HEK293T (cell line): ENCODE measurements around the gene CYP2W1.

ENCODE experiments used
- CTCF ChIA-PET: fragments of 350-600 bp; formaldehyde crosslinking; extraction: SDS; loops from one replicate; lab custom pipeline; 2021; ENCODE audit warnings: antibody characterized with exemption, inconsistent platforms; lab: Yijun Ruan, JAX
- POLR2A ChIA-PET: fragments of 350-600 bp; formaldehyde crosslinking; extraction: SDS; loops from one replicate; lab custom pipeline; 2020; ENCODE audit warnings: antibody characterized with exemption, inconsistent platforms; lab: Yijun Ruan, JAX
- DNase-seq: peaks from one replicate; pipeline ENCODE4 v3.0.0; 2012; ENCODE audit warnings: mixed read lengths; ENCODE audit errors: extremely low spot score
- ARNT ChIP-seq: fragments of 450-650 bp; IDR thresholded peaks from 2 replicates; pipeline ENCODE4 v1.6.1; 2017; ENCODE audit warnings: mild to moderate bottlenecking
- BHLHE40 ChIP-seq: fragments of 450-650 bp; IDR thresholded peaks from 2 replicates; pipeline ENCODE4 v1.6.1; 2016; ENCODE audit warnings: mild to moderate bottlenecking, moderate library complexity, borderline replicate concordance
- CTBP1 ChIP-seq: fragments of 450-650 bp; IDR thresholded peaks from 2 replicates; pipeline ENCODE4 v1.6.1; 2016; ENCODE audit warnings: borderline replicate concordance
- ELF4 ChIP-seq: fragments of 450-650 bp; IDR thresholded peaks from 2 replicates; pipeline ENCODE4 v1.6.1; 2017; ENCODE audit warnings: antibody characterized with exemption
- FOXA1 ChIP-seq: fragments of 450-650 bp; IDR thresholded peaks from 2 replicates; pipeline ENCODE4 v1.6.1; 2016; ENCODE audit warnings: mild to moderate bottlenecking
- FOXK2 ChIP-seq: fragments of 450-650 bp; IDR thresholded peaks from 2 replicates; pipeline ENCODE4 v1.6.1; 2016; ENCODE audit warnings: mild to moderate bottlenecking
- FOXM1 ChIP-seq: fragments of 450-650 bp; IDR thresholded peaks from 2 replicates; pipeline ENCODE4 v1.6.1; 2017; ENCODE audit warnings: mild to moderate bottlenecking, borderline replicate concordance
- HDGF ChIP-seq: fragments of 450-650 bp; IDR thresholded peaks from 2 replicates; pipeline ENCODE4 v1.6.1; 2017; ENCODE audit warnings: antibody characterized with exemption, borderline replicate concordance
- L3MBTL2 ChIP-seq: fragments of 450-650 bp; conservative IDR thresholded peaks from 2 replicates; pipeline ENCODE4 v1.6.1; 2016; ENCODE audit warnings: mild to moderate bottlenecking
- LEF1 ChIP-seq: fragments of 450-650 bp; IDR thresholded peaks from 2 replicates; pipeline ENCODE4 v1.6.1; 2017; ENCODE audit warnings: mild to moderate bottlenecking, borderline replicate concordance
- NFRKB ChIP-seq: fragments of 450-650 bp; IDR thresholded peaks from 2 replicates; pipeline ENCODE4 v1.6.1; 2016; ENCODE audit warnings: mild to moderate bottlenecking, moderate library complexity
- PKNOX1 ChIP-seq: fragments of 450-650 bp; IDR thresholded peaks from 2 replicates; pipeline ENCODE4 v1.6.1; 2016
- SP1 ChIP-seq: fragments of 450-650 bp; IDR thresholded peaks from 2 replicates; pipeline ENCODE4 v1.6.1; 2017
- SUZ12 ChIP-seq: fragments of 450-650 bp; IDR thresholded peaks from 2 replicates; pipeline ENCODE4 v1.6.1; 2016; ENCODE audit warnings: mild to moderate bottlenecking
- TARDBP ChIP-seq: fragments of 450-650 bp; IDR thresholded peaks from 2 replicates; pipeline ENCODE4 v1.6.1; 2016
- ZNF384 ChIP-seq: fragments of 450-650 bp; IDR thresholded peaks from 2 replicates; pipeline ENCODE4 v1.6.1; 2016

The CYP2W1 gene

GRCh38 chr7:973312-973711 is 9.7 kb upstream of the CYP2W1 start:
- POLR2A ChIA-PET: interaction anchor here (0.9 kb wide), 1 partner anchor 20 kb away, joined by 3 read pairs; no protein-coding TSS in a partner anchor
- no peak for DNase-seq
- TF ChIP-seq NFRKB: no peak
- TF ChIP-seq PKNOX1: no peak
- TF ChIP-seq ZNF384: no peak
- TF ChIP-seq BHLHE40: no peak
- TF ChIP-seq SP1: no peak
- TF ChIP-seq SUZ12: no peak
- TF ChIP-seq HDGF: no peak
- TF ChIP-seq L3MBTL2: no peak
- no peak for TF ChIP-seq FOXA1
- no peak for TF ChIP-seq FOXK2
- TF ChIP-seq TARDBP: no peak
- no peak for TF ChIP-seq FOXM1
- no peak for TF ChIP-seq ARNT
- no peak for TF ChIP-seq ELF4
- TF ChIP-seq CTBP1: no peak
- TF ChIP-seq LEF1: no peak
- CTCF ChIA-PET: interaction anchor here (0.7 to 2.8 kb wide), 3 partner anchors 20 to 210 kb away, joined by 3 to 11 read pairs (median 6); no protein-coding TSS in a partner anchor

GRCh38 chr7:974172-974571 is 8.8 kb upstream of the CYP2W1 start:
- POLR2A ChIA-PET: interaction anchor here (0.9 to 1.3 kb wide), 4 partner anchors 14 to 157 kb away, joined by 3 to 4 read pairs (median 3); no protein-coding TSS in a partner anchor

GRCh38 chr7:974820-975681 is 7.9 kb upstream of the CYP2W1 start, which contains the start of gene COX19:
Gene COX19 (minus strand): TSS chr7:975549. CDS start chr7:975509, 40 bp downstream.
- peak; percentile 95 for DNase-seq
- POLR2A ChIA-PET: interaction anchor here (0.7 to 1.4 kb wide), 10 partner anchors 11 to 163 kb away, joined by 3 to 7 read pairs (median 3); a partner anchor contains a TSS
- 0 out of 2 replicates have a peak, but pooled peaks have one; percentile 11 for TF ChIP-seq ELF4
- TF ChIP-seq SUZ12: no peak
- TF ChIP-seq L3MBTL2: 0 out of 2 replicates have a peak, but pooled peaks have one; percentile 55
- CTCF ChIA-PET: interaction anchor here (0.6 to 2.8 kb wide), 4 partner anchors 18 to 209 kb away, joined by 3 to 11 read pairs (median 3); no protein-coding TSS in a partner anchor

More at GRCh38 chr7:974172-974571, 8.8 kb upstream of the CYP2W1 start:
- TF ChIP-seq SP1 (no peak), ELF4 (no peak)
- DNase-seq: no peak
- CTCF ChIA-PET: interaction anchor here (0.7 to 2.8 kb wide), 4 partner anchors 19 to 242 kb away, joined by 3 to 11 read pairs (median 5); no protein-coding TSS in a partner anchor

- CTCF ChIA-PET: interaction anchor here (0.6 to 2.8 kb wide), 2 partner anchors 17 to 201 kb away, joined by 3 to 11 read pairs; no protein-coding TSS in a partner anchor
- no peak for TF ChIP-seq FOXK2
- TF ChIP-seq ELF4: no peak
- no peak for TF ChIP-seq ARNT
- no peak for TF ChIP-seq SP1
- TF ChIP-seq CTBP1: no peak
- no peak for TF ChIP-seq PKNOX1
- TF ChIP-seq SUZ12: no peak
- no peak for TF ChIP-seq ZNF384
- no peak for TF ChIP-seq FOXM1
- TF ChIP-seq FOXA1: no peak
- TF ChIP-seq L3MBTL2: no peak
- no peak for TF ChIP-seq HDGF
- TF ChIP-seq TARDBP: no peak
- no peak for TF ChIP-seq BHLHE40
- no peak for DNase-seq
- POLR2A ChIA-PET: interaction anchor here (0.8 to 1.4 kb wide), 6 partner anchors 10 to 148 kb away, joined by 3 to 7 read pairs (median 3); no protein-coding TSS in a partner anchor
These were observed 7.1 kb upstream of the CYP2W1 start for GRCh38 chr7:975702-976473.

GRCh38 chr7:976901-977325 is 6.1 kb upstream of the CYP2W1 start:
- ChIA-PET POLR2A (no interaction called here), CTCF (interaction anchor here (0.6 kb wide), 1 partner anchor 1303 kb away, joined by 3 read pairs; no protein-coding TSS in a partner anchor)
- TF ChIP-seq PKNOX1 (no peak), FOXA1 (no peak), TARDBP (no peak), FOXM1 (no peak), FOXK2 (no peak), ELF4 (no peak), SP1 (no peak), ARNT (no peak), L3MBTL2 (no peak), HDGF (no peak), SUZ12 (no peak), LEF1 (no peak), ZNF384 (no peak), BHLHE40 (no peak), NFRKB (no peak), CTBP1 (no peak)
- no peak for DNase-seq
